NCI-H1092 treated with DMSO at 0.1 percent for 48 hours (cell line): ENCODE data around the gene MB.
"Not testable (repeated sequence)": the region's sequence is repeated elsewhere in the genome, so short reads cannot be mapped to it uniquely, and the experiment has no call there.

Source experiments
- DNase-seq: peaks from one replicate; lab custom pipeline; 2025; lab: John Stamatoyannopoulos, UW

MB gene

GRCh38 chr22:35617137-35617755 lies at the start of gene MB:
Gene MB (minus strand): TSS chr22:35617329. CDS start chr22:35617257, 72 bp downstream.
- no peak for DNase-seq

DNA sequence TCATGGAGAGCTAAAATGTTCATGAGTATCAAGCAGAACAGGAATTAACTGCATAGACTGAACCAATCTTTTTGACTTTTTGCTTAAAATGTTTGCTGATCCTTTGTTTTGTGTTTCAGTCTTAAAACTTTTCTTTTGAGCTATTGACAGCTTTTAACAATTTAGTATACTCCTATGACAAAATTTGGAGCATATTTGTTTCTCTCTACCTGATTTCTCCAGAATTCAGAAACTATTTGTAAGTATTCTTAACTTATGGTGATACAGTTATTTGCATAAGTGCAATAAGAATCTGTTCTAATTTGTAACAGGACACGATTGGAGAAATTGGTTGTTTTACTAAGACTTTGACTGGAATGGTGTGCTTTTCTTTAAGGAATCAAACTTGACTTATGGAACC lies 49.6 kb upstream of the MB start:
- not testable (repeated sequence) for DNase-seq

GRCh38 chr22:35664955-35665587 lies 47.9 kb upstream of the MB start:
- DNase-seq, result no peak

- DNase-seq, result no peak
Measured at GRCh38 chr22:35663371-35663770, 46.2 kb upstream of the MB start.

GRCh38 chr22:35662914-35663313 lies 45.8 kb upstream of the MB start:
- DNase-seq, result no peak

GRCh38 chr22:35661464-35661863 lies 44.3 kb upstream of the MB start:
- no peak for DNase-seq

- DNase-seq, result no peak
Measured at GRCh38 chr22:35660291-35661127, 43.4 kb upstream of the MB start.

DNA sequence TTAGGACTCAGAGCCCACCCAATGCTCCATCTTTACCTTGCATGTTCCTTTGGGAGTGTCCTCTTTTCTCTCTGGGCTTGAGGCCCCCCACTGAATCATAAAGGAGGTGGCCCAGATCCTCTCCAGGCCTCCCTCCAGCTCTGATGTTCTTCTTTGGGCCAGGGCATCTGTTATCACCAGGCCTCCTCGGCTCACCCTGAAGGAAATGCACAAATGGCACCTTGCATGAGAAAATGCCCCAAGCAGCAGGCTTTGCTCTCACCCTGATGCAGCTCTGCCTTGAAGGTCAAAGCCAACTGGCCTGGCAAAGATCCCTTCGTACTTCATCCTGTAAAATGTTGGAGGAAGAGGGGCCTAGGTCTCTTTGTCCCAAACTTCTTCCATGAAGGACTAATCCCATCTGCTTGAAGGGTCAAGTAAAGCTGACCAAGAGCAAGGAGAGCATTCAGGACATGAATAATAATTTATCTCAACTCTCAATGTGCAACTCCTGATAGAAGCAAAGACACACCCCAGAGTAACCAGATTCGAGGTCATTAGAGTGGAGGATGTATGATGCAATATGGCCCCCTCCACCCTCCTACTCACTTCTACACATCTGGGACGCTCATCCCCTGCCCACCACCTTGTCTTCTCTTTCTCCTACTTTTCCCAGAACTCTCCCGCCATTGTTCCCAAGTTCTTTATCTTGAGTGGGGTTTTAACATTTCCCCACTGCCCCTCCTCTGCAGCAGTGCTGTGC lies 40.6 kb upstream of the MB start:
- no peak for DNase-seq

DNA sequence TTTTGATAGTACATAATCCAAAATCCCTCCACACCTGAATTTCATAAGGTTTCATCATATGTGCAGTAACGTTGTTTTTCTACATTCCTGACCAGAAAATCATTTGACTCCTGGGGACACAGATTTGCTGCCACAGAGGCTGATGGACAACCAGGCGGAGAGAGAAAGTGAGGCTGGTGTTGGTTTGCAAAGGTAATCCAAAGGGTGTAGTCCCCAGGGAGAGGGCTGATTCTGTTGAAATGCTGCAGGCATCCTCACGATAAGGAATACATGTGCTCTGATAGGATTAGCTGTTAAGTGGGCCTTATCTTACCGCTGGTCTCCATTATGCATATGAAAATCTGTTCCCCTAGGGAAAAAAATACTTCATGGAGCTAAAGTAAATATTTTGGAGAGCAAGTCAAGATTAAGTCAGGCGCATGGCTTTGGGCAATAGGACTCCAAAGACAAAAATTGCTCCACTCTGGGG lies 39.2 kb upstream of the MB start:
- DNase-seq, result no peak

DNA sequence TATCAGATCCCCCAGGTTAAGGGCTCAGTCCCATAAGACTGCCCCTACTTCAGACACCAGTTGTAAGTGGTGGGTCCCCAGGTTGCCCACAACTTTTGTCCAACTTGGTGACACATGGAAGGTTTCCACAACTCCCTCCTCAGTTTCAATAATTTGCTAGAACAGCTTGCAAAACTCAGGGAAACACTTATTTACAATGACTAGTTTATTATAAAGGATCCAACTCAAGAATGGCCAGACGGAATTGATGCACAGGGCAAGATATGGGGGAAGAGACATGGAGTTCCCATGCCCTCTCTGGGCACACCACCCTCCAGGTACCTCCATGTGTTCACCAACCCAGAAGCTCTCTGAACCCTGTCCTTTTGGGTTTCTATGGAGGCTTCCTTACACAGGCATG lies 36.7 kb upstream of the MB start:
- no peak for DNase-seq

- no peak for DNase-seq
Measured at GRCh38 chr22:35651085-35651484, 34.0 kb upstream of the MB start.

GRCh38 chr22:35649636-35650250 lies 32.6 kb upstream of the MB start:
- DNase-seq, result no peak

DNA sequence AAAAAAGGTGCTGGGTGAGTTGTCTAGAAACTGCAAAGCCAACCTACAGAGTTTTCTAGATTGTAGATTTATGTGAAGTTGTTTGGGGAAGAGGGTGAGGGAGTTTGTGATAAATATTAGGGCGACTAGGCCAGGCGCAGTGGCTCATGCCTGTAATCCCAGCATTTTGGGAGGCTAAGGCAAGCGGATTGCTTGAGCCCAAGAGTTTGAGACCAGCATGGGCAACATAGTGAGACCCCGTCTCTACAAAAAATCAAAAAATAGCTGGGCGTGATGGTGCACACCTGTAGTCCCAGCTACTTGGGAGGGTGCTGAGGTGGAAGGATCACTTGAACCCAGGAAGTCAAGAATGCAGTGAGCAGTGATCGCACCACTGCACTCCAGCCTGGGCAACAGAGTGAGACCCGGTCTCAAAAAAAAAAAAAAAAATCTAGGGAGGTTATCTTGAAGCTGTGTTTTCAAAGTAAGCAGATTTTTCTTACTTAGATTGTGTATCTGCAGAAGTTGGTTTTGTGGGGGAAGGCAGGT lies 32.0 kb upstream of the MB start:
- no peak for DNase-seq

GRCh38 chr22:35648066-35649025 lies 31.2 kb upstream of the MB start, which contains the start of gene APOL6:
Gene APOL6 (plus strand): TSS chr22:35648446. CDS start chr22:35656426, 7,980 bp downstream.
- peak; percentile 53 for DNase-seq

DNA sequence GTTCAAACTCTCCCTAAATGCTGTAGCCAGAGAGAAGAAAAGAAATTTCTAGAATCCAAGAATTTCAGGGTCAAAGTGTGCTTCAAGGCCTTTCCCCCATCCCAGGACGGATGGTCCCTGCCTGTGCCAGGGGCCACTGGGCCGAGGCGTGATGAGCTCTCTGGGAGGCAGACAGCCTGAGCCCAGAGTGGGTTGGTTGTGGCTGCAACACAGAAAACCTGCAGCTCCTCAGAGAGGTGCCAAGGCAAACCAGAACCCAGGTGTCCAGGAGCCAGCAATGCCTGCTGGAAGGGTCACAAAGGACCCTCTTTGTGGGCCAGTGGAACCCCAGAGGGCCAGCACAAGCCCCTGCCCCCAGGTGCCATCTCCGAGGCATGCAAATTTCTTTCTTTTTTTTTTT lies 28.5 kb upstream of the MB start:
- DNase-seq, result no peak

DNA sequence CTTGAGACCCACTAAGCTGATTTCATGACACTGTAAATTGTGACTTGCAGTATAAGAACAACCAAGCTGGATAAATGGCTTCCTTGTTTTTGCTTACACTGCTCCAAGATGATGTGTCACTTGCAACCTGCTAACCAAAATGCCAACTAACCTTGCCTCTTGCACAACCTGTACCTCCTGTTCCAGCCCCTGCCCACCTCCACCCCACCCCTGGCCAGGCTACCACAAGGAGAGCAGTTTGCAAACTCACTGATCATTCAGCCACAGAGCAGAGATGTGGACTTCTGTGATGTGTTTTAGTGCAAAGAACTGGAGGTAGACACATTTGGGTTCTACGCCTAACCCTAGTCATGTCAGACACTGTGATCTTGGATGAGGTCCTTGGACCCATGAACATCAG lies 26.9 kb upstream of the MB start:
- DNase-seq, result no peak

DNA sequence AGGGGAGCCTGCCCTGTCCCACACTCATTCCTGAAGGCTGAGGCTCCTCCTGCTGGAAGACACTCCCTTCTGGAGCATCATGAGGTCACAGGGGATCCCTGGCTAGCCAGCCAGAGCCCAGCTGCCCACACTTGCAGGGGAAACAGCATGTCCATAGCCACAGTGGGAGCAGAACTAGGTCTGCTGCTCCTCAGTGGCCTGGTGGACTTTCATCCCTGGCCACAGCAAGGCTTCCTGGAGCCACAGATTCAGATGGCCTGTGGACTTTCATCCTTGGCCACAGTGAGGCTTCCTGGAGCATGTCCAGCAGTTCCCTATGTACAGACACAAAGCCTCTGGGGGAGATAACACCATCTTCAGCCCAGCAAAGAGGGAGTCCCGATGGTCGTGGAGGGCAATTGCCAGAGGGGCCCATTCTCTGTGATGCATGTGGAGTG lies 25.2 kb upstream of the MB start:
- DNase-seq, result no peak

GRCh38 chr22:35641494-35642120 lies 24.5 kb upstream of the MB start:
- DNase-seq, result no peak

DNA sequence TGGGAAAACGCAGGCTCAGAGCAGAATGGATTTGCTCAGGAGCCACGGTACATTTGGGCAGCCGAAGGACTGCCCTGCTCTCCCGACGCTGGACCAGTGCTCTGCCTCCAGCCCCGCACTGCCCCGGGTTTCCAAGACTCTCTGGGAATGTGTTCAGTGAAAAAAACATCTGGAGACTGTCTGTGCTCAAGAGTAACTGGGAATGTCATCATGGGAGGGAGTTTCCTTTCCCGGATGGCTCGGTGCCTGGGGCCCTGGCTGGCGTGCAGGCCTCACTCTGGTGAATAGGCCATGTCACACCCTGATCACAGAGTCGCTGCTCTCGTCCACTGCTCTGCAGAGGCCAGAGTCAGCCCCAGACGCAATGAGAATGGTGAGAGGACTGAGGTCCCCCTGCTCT lies 21.3 kb upstream of the MB start:
- DNase-seq, result no peak

- DNase-seq, result no peak
Measured at GRCh38 chr22:35638001-35638400, 20.9 kb upstream of the MB start.
